Measurements from ENCODE around the gene SPATA6L. TPM values are rescaled to one million over a fixed set of nuclear protein-coding genes. Genes with fewer than 3 reads are reported as not detected.
"Not testable (repeated sequence)": the region's sequence is repeated elsewhere in the genome, so short reads cannot be mapped to it uniquely, and the experiment has no call there.

The SPATA6L gene
- total RNA-seq, 4 donors from 2014 or later, result 0.91 to 3.0 (median 1.8) TPM

GRCh38 chr9:4661165-4661564 lies 5.1 kb downstream of the SPATA6L start:
- TF ChIP-seq POLR2A (IDR thresholded peaks at IDR 0.05) (no peak), CTCF (IDR thresholded peaks at IDR 0.05) (no peak)
- Histone ChIP-seq H3K27me3 (no peaks in the 10 kb centered on the region), H3K4me1 (peaks cover 0 to 46% (median 32%) of the 10 kb centered on the region in 3 donors), H3K27ac (no peak overlapping the region), H3K9me3 (no peaks in the 10 kb centered on the region), H3K36me3 (no peaks in the 10 kb centered on the region), H3K4me3 (no peak overlapping the region)
- intact Hi-C loops (cut with DNase I), result no loop called here
- 79 to 87% methylated on average over 1 of the region's 1 CpG for WGBS, 2 donors
- DNase-seq, result no peak

- peaks cover 0 to 41% (median 32%) of the 10 kb centered on the region in 3 donors for H3K4me1 ChIP-seq
- H3K27me3 ChIP-seq; H3K27ac ChIP-seq; DNase-seq; H3K36me3 ChIP-seq; intact Hi-C loops (cut with DNase I); H3K9me3 ChIP-seq; H3K4me3 ChIP-seq: not testable (repeated sequence)
- whole genome bisulfite sequencing, 2 donors, result 93% methylated on average over 5 of the region's 5 CpGs
These were observed 5.6 kb downstream of the SPATA6L start for GRCh38 chr9:4660665-4661064.

GRCh38 chr9:4657426-4658159 lies 8.7 kb downstream of the SPATA6L start:
- Histone ChIP-seq H3K4me3 (no peak overlapping the region), H3K9me3 (no peaks in the 10 kb centered on the region), H3K4me1 (peaks cover 0 to 10% (median 3%) of the 10 kb centered on the region in 3 donors), H3K27ac (no peak overlapping the region), H3K36me3 (no peaks in the 10 kb centered on the region), H3K27me3 (no peaks in the 10 kb centered on the region)
- intact Hi-C loops (cut with DNase I), result no loop called here
- 78 to 90% methylated on average over 4 of the region's 4 CpGs for WGBS, 2 donors
- TF ChIP-seq POLR2A (IDR thresholded peaks at IDR 0.05) (no peak), CTCF (IDR thresholded peaks at IDR 0.05) (no peak)
- DNase-seq, result no peak

GRCh38 chr9:4656621-4657020 lies 9.7 kb downstream of the SPATA6L start:
- Histone ChIP-seq H3K4me1 (peaks cover 0 to 4% (median under 1%) of the 10 kb centered on the region in 3 donors), H3K9me3 (no peaks in the 10 kb centered on the region), H3K36me3 (no peaks in the 10 kb centered on the region), H3K27ac (no peak overlapping the region), H3K4me3 (no peak overlapping the region), H3K27me3 (no peaks in the 10 kb centered on the region)
- no peak for TF ChIP-seq POLR2A (IDR thresholded peaks at IDR 0.05)
- no peak for TF ChIP-seq CTCF (IDR thresholded peaks at IDR 0.05)
- intact Hi-C loops (cut with DNase I), result no loop called here
- DNase-seq, result no peak
- 65 to 79% methylated on average over 3 of the region's 3 CpGs for WGBS, 2 donors

GRCh38 chr9:4656196-4656595 lies 10.1 kb downstream of the SPATA6L start:
- H3K27me3 ChIP-seq; H3K36me3 ChIP-seq; H3K4me3 ChIP-seq; H3K9me3 ChIP-seq; DNase-seq; H3K4me1 ChIP-seq; H3K27ac ChIP-seq; intact Hi-C loops (cut with DNase I): not testable (repeated sequence)
- 85 to 90% methylated on average over 3 of the region's 3 CpGs for WGBS, 2 donors

- no peak for DNase-seq
- Histone ChIP-seq H3K36me3 (no peaks in the 10 kb centered on the region), H3K27me3 (no peaks in the 10 kb centered on the region), H3K4me1 (no peaks in the 10 kb centered on the region), H3K4me3 (no peak overlapping the region), H3K9me3 (no peaks in the 10 kb centered on the region), H3K27ac (no peak overlapping the region)
- no peak for TF ChIP-seq CTCF (IDR thresholded peaks at IDR 0.05)
- TF ChIP-seq POLR2A (IDR thresholded peaks at IDR 0.05), result no peak
- WGBS, 2 donors, result 83 to 90% methylated on average over 9 to 10 of the region's 10 CpGs
- intact Hi-C loops (cut with DNase I), result no loop called here
These were observed 11.7 kb downstream of the SPATA6L start for GRCh38 chr9:4654538-4654937.

All from esophagus squamous epithelium (tissue), 5 donors.